Activated T-cell treated with anti-CD3 and anti-CD28 coated beads, Interleukin-2, amount 50 U/mL, for 24 hours (primary cell): ENCODE data around the gene RSPH1.
"Not testable (repeated sequence)": the region's sequence is repeated elsewhere in the genome, so short reads cannot be mapped to it uniquely, and the experiment has no call there.

ENCODE experiments used
- DNase-seq: peaks from one replicate; pipeline ENCODE4 v3.0.0-alpha.2; 2020
- H3K27ac Mint-ChIP-seq: 2 replicates; pipeline ENCODE4 v1.8.0; 2020; ENCODE audit warnings: mild to moderate bottlenecking, mixed read lengths
- H3K27me3 Mint-ChIP-seq: 2 replicates; pipeline ENCODE4 v1.8.0; 2020; ENCODE audit warnings: mixed read lengths
- H3K36me3 Mint-ChIP-seq: 2 replicates; pipeline ENCODE4 v1.8.0; 2020; ENCODE audit warnings: low read depth, mixed read lengths
- H3K4me1 Mint-ChIP-seq: 2 replicates; pipeline ENCODE4 v1.8.0; 2020; ENCODE audit warnings: low read depth, mixed read lengths
- H3K4me3 Mint-ChIP-seq: 2 replicates; pipeline ENCODE4 v1.8.0; 2020; ENCODE audit warnings: mild to moderate bottlenecking, moderate library complexity, mixed read lengths
- H3K9me3 Mint-ChIP-seq: 2 replicates; pipeline ENCODE4 v1.8.0; 2020; ENCODE audit warnings: mixed read lengths

Gene RSPH1

GRCh38 chr21:42475526-42476387 is 20.3 kb downstream of the RSPH1 start:
- Mint-ChIP-seq H3K4me3 (no peak overlapping the region), H3K27ac (no peak overlapping the region), H3K27me3 (no peaks in the 10 kb centered on the region), H3K9me3 (no peaks in the 10 kb centered on the region), H3K4me1 (peaks cover 11% of the 10 kb centered on the region), H3K36me3 (no peaks in the 10 kb centered on the region)
- peak; percentile 24 for DNase-seq

GRCh38 chr21:42475036-42475435 is 21.0 kb downstream of the RSPH1 start:
- no peak overlapping the region for H3K27ac Mint-ChIP-seq
- H3K4me1 Mint-ChIP-seq = peaks cover 11% of the 10 kb centered on the region

GRCh38 chr21:42474043-42474831 is 21.8 kb downstream of the RSPH1 start:
- H3K4me1 Mint-ChIP-seq = peaks cover 7% of the 10 kb centered on the region
- no peak overlapping the region for H3K4me3 Mint-ChIP-seq
- H3K27ac Mint-ChIP-seq = no peak overlapping the region
- no peaks in the 10 kb centered on the region for H3K9me3 Mint-ChIP-seq
- H3K36me3 Mint-ChIP-seq = no peaks in the 10 kb centered on the region
- H3K27me3 Mint-ChIP-seq = no peaks in the 10 kb centered on the region
- peak; percentile 22 for DNase-seq

More at GRCh38 chr21:42475036-42475435, 21.0 kb downstream of the RSPH1 start:
- DNase-seq = peak; percentile 7
- Mint-ChIP-seq H3K27me3 (no peaks in the 10 kb centered on the region), H3K4me3 (no peak overlapping the region), H3K9me3 (no peaks in the 10 kb centered on the region), H3K36me3 (no peaks in the 10 kb centered on the region)

GRCh38 chr21:42473498-42474042 is 22.5 kb downstream of the RSPH1 start:
- H3K36me3 Mint-ChIP-seq = no peaks in the 10 kb centered on the region
- no peak overlapping the region for H3K27ac Mint-ChIP-seq
- H3K9me3 Mint-ChIP-seq = no peaks in the 10 kb centered on the region
- H3K27me3 Mint-ChIP-seq = no peaks in the 10 kb centered on the region
- no peak overlapping the region for H3K4me3 Mint-ChIP-seq
- DNase-seq = peak; percentile 15
- peaks cover 9% of the 10 kb centered on the region for H3K4me1 Mint-ChIP-seq

- peak; percentile 6 for DNase-seq
- Mint-ChIP-seq H3K36me3 (no peaks in the 10 kb centered on the region), H3K4me1 (peaks cover 10% of the 10 kb centered on the region), H3K9me3 (no peaks in the 10 kb centered on the region), H3K27me3 (no peaks in the 10 kb centered on the region), H3K27ac (no peak overlapping the region), H3K4me3 (no peak overlapping the region)
Measured at GRCh38 chr21:42472521-42472920, 23.5 kb downstream of the RSPH1 start.

GRCh38 chr21:42471716-42472330 is 24.2 kb downstream of the RSPH1 start:
- Mint-ChIP-seq H3K4me3 (no peak overlapping the region), H3K36me3 (no peaks in the 10 kb centered on the region), H3K27ac (no peak overlapping the region), H3K4me1 (peaks cover 14% of the 10 kb centered on the region), H3K27me3 (no peaks in the 10 kb centered on the region), H3K9me3 (no peaks in the 10 kb centered on the region)
- DNase-seq = peak; percentile 6

GRCh38 chr21:42471206-42471605 is 24.8 kb downstream of the RSPH1 start:
- Mint-ChIP-seq H3K4me1 (peaks cover 17% of the 10 kb centered on the region), H3K9me3 (no peaks in the 10 kb centered on the region), H3K4me3 (no peak overlapping the region), H3K36me3 (no peaks in the 10 kb centered on the region), H3K27ac (no peak overlapping the region), H3K27me3 (no peaks in the 10 kb centered on the region)
- DNase-seq = no peak

GRCh38 chr21:42469726-42470125 is 26.3 kb downstream of the RSPH1 start:
- peaks cover 28% of the 10 kb centered on the region for H3K4me1 Mint-ChIP-seq
- not testable (repeated sequence) for H3K27ac Mint-ChIP-seq, H3K36me3 Mint-ChIP-seq, H3K27me3 Mint-ChIP-seq, H3K9me3 Mint-ChIP-seq, H3K4me3 Mint-ChIP-seq
- DNase-seq = peak; percentile 8

- Mint-ChIP-seq H3K27ac (no peak overlapping the region), H3K27me3 (no peaks in the 10 kb centered on the region), H3K9me3 (no peaks in the 10 kb centered on the region), H3K36me3 (no peaks in the 10 kb centered on the region), H3K4me1 (peaks cover 31% of the 10 kb centered on the region), H3K4me3 (no peak overlapping the region)
- DNase-seq = no peak
Measured at GRCh38 chr21:42469272-42469671, 26.8 kb downstream of the RSPH1 start.

- H3K27ac Mint-ChIP-seq = no peak overlapping the region
- H3K9me3 Mint-ChIP-seq = no peaks in the 10 kb centered on the region
- H3K4me3 Mint-ChIP-seq = no peak overlapping the region
- peaks cover 36% of the 10 kb centered on the region for H3K4me1 Mint-ChIP-seq
- H3K27me3 Mint-ChIP-seq = no peaks in the 10 kb centered on the region
- no peaks in the 10 kb centered on the region for H3K36me3 Mint-ChIP-seq
- no peak for DNase-seq
Measured at GRCh38 chr21:42468491-42469131, 27.4 kb downstream of the RSPH1 start.

GRCh38 chr21:42467140-42467983 is 28.7 kb downstream of the RSPH1 start:
- no peaks in the 10 kb centered on the region for H3K27me3 Mint-ChIP-seq
- peaks cover 47% of the 10 kb centered on the region for H3K4me1 Mint-ChIP-seq
- no peak overlapping the region for H3K4me3 Mint-ChIP-seq
- H3K27ac Mint-ChIP-seq = no peak overlapping the region
- no peaks in the 10 kb centered on the region for H3K36me3 Mint-ChIP-seq
- peak; percentile 25 for DNase-seq
- no peaks in the 10 kb centered on the region for H3K9me3 Mint-ChIP-seq

- Mint-ChIP-seq H3K4me1 (peaks cover 54% of the 10 kb centered on the region), H3K27ac (no peak overlapping the region), H3K9me3 (no peaks in the 10 kb centered on the region), H3K27me3 (no peaks in the 10 kb centered on the region), H3K36me3 (no peaks in the 10 kb centered on the region), H3K4me3 (no peak overlapping the region)
- peak; percentile 17 for DNase-seq
Measured at GRCh38 chr21:42466700-42467099, 29.3 kb downstream of the RSPH1 start.

GRCh38 chr21:42465803-42466127 is 30.3 kb downstream of the RSPH1 start:
- Mint-ChIP-seq H3K4me3 (no peak overlapping the region), H3K9me3 (no peaks in the 10 kb centered on the region), H3K27ac (no peak overlapping the region), H3K36me3 (no peaks in the 10 kb centered on the region), H3K27me3 (no peaks in the 10 kb centered on the region), H3K4me1 (peaks cover 63% of the 10 kb centered on the region)
- DNase-seq = no peak
